Body of pancreas (tissue), 4 donors: Measurements from ENCODE around the gene CIAPIN1.

ENCODE experiments used
- CTCF ChIP-seq, 7 experiments: fragments of 450-650 bp in 4 of 7; fragments of 200-600 bp in 3 of 7; sonication (generic) in 3 of 7; IDR thresholded peaks; one replicate each; pipeline ENCODE4 v1.5.1; 2016 to 2019; ENCODE audit warnings: antibody characterized with exemption in 7 of 7
- POLR2A ChIP-seq, 3 donors: fragments of 450-650 bp; IDR thresholded peaks; one replicate each; pipeline ENCODE4 v1.6.1; 2016; ENCODE audit warnings: antibody characterized with exemption in 3 of 3, mild to moderate bottlenecking in 2 of 3

DNA sequence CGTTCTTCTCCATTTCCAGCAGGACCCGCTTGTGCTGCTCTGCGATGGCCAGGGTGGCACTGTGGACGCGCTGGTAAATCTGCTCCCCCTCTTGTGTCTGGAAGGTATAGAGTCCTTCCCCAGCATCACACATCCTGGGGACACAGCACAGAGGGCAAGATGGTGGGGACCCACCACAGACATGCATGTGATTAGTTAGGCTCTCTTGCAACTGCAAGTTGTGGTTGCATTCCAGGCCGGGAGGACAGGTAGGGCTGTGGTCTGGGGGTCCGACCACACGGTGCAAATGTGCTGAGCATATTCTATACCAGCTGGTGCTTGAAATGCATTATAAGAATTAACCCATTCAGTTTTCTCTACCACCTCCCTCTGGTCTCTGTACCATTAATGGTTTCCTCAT lies 26.7 kb upstream of the CIAPIN1 start:
- TF ChIP-seq CTCF (IDR thresholded peaks at IDR 0.05) (no peak), POLR2A (IDR thresholded peaks at IDR 0.05) (no peak)
